ENCODE results near the gene VDAC2.

Gene VDAC2

GRCh38 chr10:75176046-75176445, 34.5 kb upstream of the VDAC2 start:
- TF ChIP-seq, protein P1, sequence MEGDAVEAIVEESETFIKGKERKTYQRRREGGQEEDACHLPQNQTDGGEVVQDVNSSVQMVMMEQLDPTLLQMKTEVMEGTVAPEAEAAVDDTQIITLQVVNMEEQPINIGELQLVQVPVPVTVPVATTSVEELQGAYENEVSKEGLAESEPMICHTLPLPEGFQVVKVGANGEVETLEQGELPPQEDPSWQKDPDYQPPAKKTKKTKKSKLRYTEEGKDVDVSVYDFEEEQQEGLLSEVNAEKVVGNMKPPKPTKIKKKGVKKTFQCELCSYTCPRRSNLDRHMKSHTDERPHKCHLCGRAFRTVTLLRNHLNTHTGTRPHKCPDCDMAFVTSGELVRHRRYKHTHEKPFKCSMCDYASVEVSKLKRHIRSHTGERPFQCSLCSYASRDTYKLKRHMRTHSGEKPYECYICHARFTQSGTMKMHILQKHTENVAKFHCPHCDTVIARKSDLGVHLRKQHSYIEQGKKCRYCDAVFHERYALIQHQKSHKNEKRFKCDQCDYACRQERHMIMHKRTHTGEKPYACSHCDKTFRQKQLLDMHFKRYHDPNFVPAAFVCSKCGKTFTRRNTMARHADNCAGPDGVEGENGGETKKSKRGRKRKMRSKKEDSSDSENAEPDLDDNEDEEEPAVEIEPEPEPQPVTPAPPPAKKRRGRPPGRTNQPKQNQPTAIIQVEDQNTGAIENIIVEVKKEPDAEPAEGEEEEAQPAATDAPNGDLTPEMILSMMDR (IDR thresholded peaks at IDR 0.05; ENCODE audit: low read length), result no peak
- TF ChIP-seq EZH2 (IDR thresholded peaks at IDR 0.05; ENCODE audit: borderline replicate concordance, low read length), result no peak
- H2AFZ ChIP-seq (ENCODE audit: low read length), result no peak overlapping the region
- H3K9me2 ChIP-seq (ENCODE audit: low read depth, low read length), result no peaks in the 10 kb centered on the region
- no peak overlapping the region for H3K4me3 ChIP-seq (ENCODE audit: low read depth, low read length, poor library complexity, severe bottlenecking)
- H3K79me2 ChIP-seq (ENCODE audit: insufficient read depth, low read length), result no peaks in the 10 kb centered on the region
- no peaks in the 10 kb centered on the region for H4K20me1 ChIP-seq (ENCODE audit: insufficient read depth, low read length)
- H3K27ac ChIP-seq (ENCODE audit: low read depth, low read length, poor library complexity, severe bottlenecking), result no peak overlapping the region
- no peaks in the 10 kb centered on the region for H3K9me3 ChIP-seq (ENCODE audit: low read length)
- H3K36me3 ChIP-seq (ENCODE audit: insufficient read depth, low read length), result peaks cover 37% of the 10 kb centered on the region; the same call in 1 of the 2 replicates
- H3K4me2 ChIP-seq (ENCODE audit: low read length), result no peak overlapping the region
- no peaks in the 10 kb centered on the region for H3K4me1 ChIP-seq (ENCODE audit: insufficient read depth, low read length, severe bottlenecking)
- no peak overlapping the region for H3K9ac ChIP-seq (ENCODE audit: low read length)
- H3K27me3 ChIP-seq (ENCODE audit: insufficient read depth, low read length), result no peaks in the 10 kb centered on the region
- no peaks in the 10 kb centered on the region for H3F3A ChIP-seq (ENCODE audit: insufficient read depth, low read length)

DNA sequence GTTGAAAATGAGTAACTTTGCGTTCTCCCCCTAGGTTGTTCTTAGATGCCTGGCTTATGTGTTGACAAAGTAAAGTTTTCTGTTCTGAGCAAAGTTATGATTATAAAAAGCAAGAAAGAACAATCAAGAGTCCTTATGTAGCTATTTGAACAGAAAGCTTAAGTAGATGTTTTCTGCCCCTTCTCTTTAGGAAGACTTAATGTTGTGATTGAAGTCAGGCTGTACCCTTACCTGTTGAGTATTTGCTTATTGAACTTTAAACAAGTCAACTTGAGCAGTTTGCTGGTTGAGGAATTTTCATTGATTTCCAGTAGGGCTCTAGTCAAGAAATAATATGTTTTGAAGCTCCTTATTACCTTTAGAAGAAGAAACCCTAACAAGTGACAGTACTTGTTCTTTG, 33.9 kb upstream of the VDAC2 start:
- Histone ChIP-seq H3K4me2 (ENCODE audit: low read length) (no peak overlapping the region), H3K4me1 (ENCODE audit: insufficient read depth, low read length, severe bottlenecking) (no peaks in the 10 kb centered on the region), H3K9me3 (ENCODE audit: low read length) (no peaks in the 10 kb centered on the region), H2AFZ (ENCODE audit: low read length) (no peak overlapping the region), H4K20me1 (ENCODE audit: insufficient read depth, low read length) (no peaks in the 10 kb centered on the region), H3K27ac (ENCODE audit: low read depth, low read length, poor library complexity, severe bottlenecking) (no peak overlapping the region), H3K4me3 (ENCODE audit: low read depth, low read length, poor library complexity, severe bottlenecking) (no peak overlapping the region), H3F3A (ENCODE audit: insufficient read depth, low read length) (no peaks in the 10 kb centered on the region), H3K36me3 (ENCODE audit: insufficient read depth, low read length) (peaks cover 37% of the 10 kb centered on the region; the same call in 1 of the 2 replicates), H3K27me3 (ENCODE audit: insufficient read depth, low read length) (no peaks in the 10 kb centered on the region), H3K79me2 (ENCODE audit: insufficient read depth, low read length) (no peaks in the 10 kb centered on the region), H3K9me2 (ENCODE audit: low read depth, low read length) (no peaks in the 10 kb centered on the region), H3K9ac (ENCODE audit: low read length) (no peak overlapping the region)
- TF ChIP-seq, protein P1 (IDR thresholded peaks at IDR 0.05; ENCODE audit: low read length), result no peak
- no peak for TF ChIP-seq EZH2 (IDR thresholded peaks at IDR 0.05; ENCODE audit: borderline replicate concordance, low read length)

- H3F3A ChIP-seq (ENCODE audit: insufficient read depth, low read length), result no peaks in the 10 kb centered on the region
- H4K20me1 ChIP-seq (ENCODE audit: insufficient read depth, low read length), result no peaks in the 10 kb centered on the region
- H3K4me2 ChIP-seq (ENCODE audit: low read length), result no peak overlapping the region
- H3K27me3 ChIP-seq (ENCODE audit: insufficient read depth, low read length), result no peaks in the 10 kb centered on the region
- H3K9me2 ChIP-seq (ENCODE audit: low read depth, low read length), result no peaks in the 10 kb centered on the region
- H3K36me3 ChIP-seq (ENCODE audit: insufficient read depth, low read length), result peaks cover 31% of the 10 kb centered on the region; the same call in 1 of the 2 replicates
- H3K9ac ChIP-seq (ENCODE audit: low read length), result no peak overlapping the region
- no peaks in the 10 kb centered on the region for H3K9me3 ChIP-seq (ENCODE audit: low read length)
- H3K4me1 ChIP-seq (ENCODE audit: insufficient read depth, low read length, severe bottlenecking), result no peaks in the 10 kb centered on the region
- no peak overlapping the region for H2AFZ ChIP-seq (ENCODE audit: low read length)
- no peaks in the 10 kb centered on the region for H3K79me2 ChIP-seq (ENCODE audit: insufficient read depth, low read length)
- no peak overlapping the region for H3K4me3 ChIP-seq (ENCODE audit: low read depth, low read length, poor library complexity, severe bottlenecking)
- no peak overlapping the region for H3K27ac ChIP-seq (ENCODE audit: low read depth, low read length, poor library complexity, severe bottlenecking)
- TF ChIP-seq, protein P1 (IDR thresholded peaks at IDR 0.05; ENCODE audit: low read length), result no peak
- TF ChIP-seq EZH2 (IDR thresholded peaks at IDR 0.05; ENCODE audit: borderline replicate concordance, low read length), result no peak
Observed at GRCh38 chr10:75179657-75180177, 30.9 kb upstream of the VDAC2 start.
